A673 (cell line): ENCODE results near the gene LRGUK. TPM values are rescaled to one million over a fixed set of nuclear protein-coding genes. Genes with fewer than 3 reads are reported as not detected.

Source experiments
- BruUV-seq: library from RNA; stranded (reverse); fragments of 400-500 nt; replicated peaks from 2 replicates; lab custom pipeline; 2021; lab: Mats Ljungman, UMichigan
- CTCF ChIA-PET: fragments of 300-600 bp; sonication (Branson Sonifier 250); formaldehyde crosslinking; loops from one replicate; lab custom pipeline; 2022; ENCODE audit warnings: antibody characterized with exemption; lab: Charles Lee
- POLR2A ChIA-PET: fragments of 300-600 bp; sonication (Branson Sonifier 250); formaldehyde crosslinking; loops from one replicate; lab custom pipeline; 2022; ENCODE audit warnings: antibody characterized with exemption; ENCODE audit not compliant: low non-redundant PET; lab: Charles Lee
- DNase-seq: peaks from one replicate; pipeline ENCODE4 v3.0.0-alpha.2; 2015; ENCODE audit warnings: low spot score
- H3K27ac ChIP-seq: fragments of 200-600 bp; sonication (generic); 2 replicates; pipeline ENCODE4 v1.5.1; 2016; ENCODE audit warnings: mixed run types, low read depth, mild to moderate bottlenecking, mixed read lengths, antibody characterized with exemption, low read length; ENCODE audit not compliant: poor library complexity, severe bottlenecking
- H3K27me3 ChIP-seq: fragments of 200-600 bp; sonication (generic); replicated peaks from 2 replicates; pipeline ENCODE4 v1.6.1; 2017; ENCODE audit warnings: mixed run types, low read depth, mild to moderate bottlenecking, mixed read lengths, antibody characterized with exemption, low read length; ENCODE audit not compliant: insufficient read depth, poor library complexity
- H3K36me3 ChIP-seq: fragments of 200-600 bp; sonication (generic); 2 replicates; pipeline ENCODE4 v1.6.1; 2016; ENCODE audit warnings: mixed run types, mild to moderate bottlenecking, mixed read lengths, antibody characterized with exemption, low read length; ENCODE audit not compliant: insufficient read depth, poor library complexity, severe bottlenecking
- H3K4me1 ChIP-seq: fragments of 200-600 bp; sonication (generic); 2 replicates; pipeline ENCODE4 v1.6.1; 2017; ENCODE audit warnings: mixed run types, mild to moderate bottlenecking, mixed read lengths, antibody characterized with exemption, low read length; ENCODE audit not compliant: insufficient read depth, poor library complexity, severe bottlenecking
- H3K4me3 ChIP-seq: fragments of 200-600 bp; sonication (generic); 2 replicates; pipeline ENCODE4 v1.5.1; 2016; ENCODE audit warnings: low read depth, mixed run types, mild to moderate bottlenecking, mixed read lengths, low read length; ENCODE audit not compliant: poor library complexity, severe bottlenecking
- H3K9me3 ChIP-seq: fragments of 200-600 bp; sonication (generic); 2 replicates; pipeline ENCODE4 v1.6.1; 2016; ENCODE audit warnings: mixed run types, low read depth, mild to moderate bottlenecking, mixed read lengths, antibody characterized with exemption, low read length; ENCODE audit not compliant: poor library complexity, severe bottlenecking
- CTCF ChIP-seq: fragments of 300-800, 200-600 bp; sonication (generic); conservative IDR thresholded peaks from 2 replicates; pipeline ENCODE4 v1.5.1; 2017; ENCODE audit warnings: low read depth, mild to moderate bottlenecking, antibody characterized with exemption, low read length, moderate library complexity, mixed read lengths
- EZH2 ChIP-seq: fragments of 200-600 bp; sonication (generic); IDR thresholded peaks from 2 replicates; pipeline ENCODE4 v1.6.1; 2017; ENCODE audit warnings: borderline replicate concordance, low read depth, mild to moderate bottlenecking, mixed read lengths, antibody characterized with exemption, low read length; ENCODE audit not compliant: poor library complexity, severe bottlenecking
- intact Hi-C: fragments of 100-400 bp; cut with micrococcal nuclease; formaldehyde crosslinking; loops from one replicate; pipeline ENCODE4 v1.10.0; 2022; ENCODE audit not compliant: unreplicated experiment
- total RNA-seq: library from RNA; stranded (reverse); gene quantifications from 2 replicates; pipeline ENCODE4 v1.2.3, GENCODE V29; 2021

Gene LRGUK
- total RNA-seq, 1 experiment from 2014 or later, result 0.54 TPM

- Histone ChIP-seq H3K27me3 (no peaks in the 10 kb centered on the region), H3K4me3 (no peak overlapping the region), H3K9me3 (no peaks in the 10 kb centered on the region), H3K27ac (no peak overlapping the region), H3K36me3 (no peaks in the 10 kb centered on the region), H3K4me1 (no peaks in the 10 kb centered on the region)
- intact Hi-C loops, result no loop called here
- POLR2A ChIA-PET, result no interaction called here
- BruUV-seq, result no TSS peak
- CTCF ChIA-PET, result no interaction called here
- DNase-seq, result no peak
- no peak for TF ChIP-seq EZH2
- TF ChIP-seq CTCF, result no peak
Observed at GRCh38 chr7:134121632-134122139, 5.5 kb upstream of the LRGUK start.

DNA sequence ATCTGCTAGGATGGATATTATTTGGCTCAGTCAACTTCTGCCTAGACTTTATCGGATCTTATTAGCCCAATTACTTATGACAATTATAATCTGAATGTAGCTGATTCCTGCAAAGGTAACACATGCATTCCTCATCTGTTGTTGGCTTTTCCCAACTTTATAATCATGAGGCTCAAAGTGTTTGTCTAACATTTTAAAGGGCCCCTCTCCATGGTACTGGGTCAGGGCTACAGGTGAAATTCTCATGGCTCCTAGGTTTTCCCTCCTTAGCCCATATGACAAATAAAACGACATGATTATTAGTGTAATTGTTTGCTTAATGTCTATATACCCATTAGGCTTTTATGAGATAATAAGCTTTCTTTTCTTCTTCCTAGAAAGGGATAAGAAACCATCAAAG lies 4.2 kb upstream of the LRGUK start:
- H3K36me3 ChIP-seq, result no peaks in the 10 kb centered on the region
- ChIA-PET CTCF (no interaction called here), POLR2A (no interaction called here)
- H3K4me1 ChIP-seq, result peaks cover 3% of the 10 kb centered on the region
- no peak for TF ChIP-seq EZH2
- no peak for TF ChIP-seq CTCF
- intact Hi-C loops, result no loop called here
- BruUV-seq, result no TSS peak
- DNase-seq, result no peak
- no peak overlapping the region for H3K4me3 ChIP-seq
- H3K27ac ChIP-seq, result no peak overlapping the region
- H3K27me3 ChIP-seq, result no peaks in the 10 kb centered on the region
- no peaks in the 10 kb centered on the region for H3K9me3 ChIP-seq

DNA sequence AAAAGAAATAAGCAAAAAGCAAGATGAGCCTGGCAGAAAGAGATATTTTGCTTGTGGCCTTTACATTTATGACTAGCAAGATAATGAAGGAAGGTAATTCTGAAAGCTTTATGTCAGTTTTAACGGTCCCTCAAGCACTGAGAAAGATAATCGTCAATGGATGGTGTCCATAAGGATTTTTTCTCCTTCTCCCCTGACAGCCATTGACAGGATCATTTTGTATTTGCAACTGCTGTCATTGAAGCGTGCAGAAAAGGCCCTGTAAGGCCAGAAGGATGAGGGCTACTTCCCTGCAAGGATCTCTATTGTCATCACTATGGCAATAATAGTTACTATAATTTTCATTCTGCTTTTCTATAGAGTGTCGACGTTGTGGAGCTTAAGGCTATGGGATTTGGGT lies 994 bp upstream of the LRGUK start:
- no peak for DNase-seq
- Histone ChIP-seq H3K4me3 (no peak overlapping the region), H3K27me3 (no peaks in the 10 kb centered on the region), H3K4me1 (peaks cover 3% of the 10 kb centered on the region), H3K27ac (no peak overlapping the region), H3K9me3 (no peaks in the 10 kb centered on the region), H3K36me3 (no peaks in the 10 kb centered on the region)
- no TSS peak for BruUV-seq
- intact Hi-C loops, result no loop called here
- ChIA-PET POLR2A (no interaction called here), CTCF (interaction anchor here (1.7 kb wide), 1 partner anchor 15 kb away, joined by 14 read pairs; no protein-coding TSS in a partner anchor)
- TF ChIP-seq CTCF (no peak), EZH2 (no peak)
